ENCODE results near the gene SLC6A1. TPM values are rescaled to one million over a fixed set of nuclear protein-coding genes. Genes with fewer than 3 reads are reported as not detected.

The SLC6A1 gene
- total and polyA plus RNA-seq, 4 donors, result 0.87 to 4.5 (median 1.3) TPM

GRCh38 chr3:10956986-10957385 is 35.6 kb upstream of the SLC6A1 start:
- ATAC-seq (ENCODE audit: insufficient read depth, low FRiP score), result no peak
- Histone ChIP-seq H3K9me3 (ENCODE audit: control insufficient read depth in 4 of 4, insufficient read depth in 3 of 4, low read length in 3 of 4) (peaks cover 0 to 3% (median 0%) of the 10 kb centered on the region in 4 donors), H3K9ac (ENCODE audit: insufficient read depth in 1 of 2, low read length in 2 of 2) (no peak overlapping the region), H3K27ac (ENCODE audit: low read depth in 1 of 2, low read length in 1 of 2) (no peak overlapping the region), H3K4me1 (ENCODE audit: control insufficient read depth in 5 of 5, insufficient read depth in 5 of 5, low read length in 5 of 5) (peaks cover 0 to 10% (median 0%) of the 10 kb centered on the region in 5 donors), H3K4me3 (no peak overlapping the region), H3K27me3 (ENCODE audit: control insufficient read depth in 3 of 3, insufficient read depth in 3 of 3, low read length in 2 of 3) (peaks cover 0 to 14% (median 0%) of the 10 kb centered on the region in 3 donors), H3K36me3 (ENCODE audit: control insufficient read depth in 4 of 4, insufficient read depth in 4 of 4, low read length in 4 of 4) (no peaks in the 10 kb centered on the region)
- 68 to 81% methylated on average over 6 of the region's 6 CpGs for WGBS, 2 donors
- no peak for TF ChIP-seq CTCF (IDR thresholded peaks at IDR 0.05; ENCODE audit: control extremely low read depth, extremely low read depth)
- DNase-seq, result no peak

- no peak overlapping the region for H3K27ac ChIP-seq (ENCODE audit: low read depth in 1 of 2, low read length in 1 of 2)
- H3K9ac ChIP-seq (ENCODE audit: insufficient read depth in 1 of 2, low read length in 2 of 2), result no peak overlapping the region
- TF ChIP-seq CTCF (IDR thresholded peaks at IDR 0.05; ENCODE audit: control extremely low read depth, extremely low read depth), result no peak
- peaks cover 0 to 14% (median 0%) of the 10 kb centered on the region in 3 donors for H3K27me3 ChIP-seq (ENCODE audit: control insufficient read depth in 3 of 3, insufficient read depth in 3 of 3, low read length in 2 of 3)
- H3K36me3 ChIP-seq (ENCODE audit: control insufficient read depth in 4 of 4, insufficient read depth in 4 of 4, low read length in 4 of 4), result no peaks in the 10 kb centered on the region
- WGBS, 2 donors, result 62 to 72% methylated on average over 17 of the region's 17 CpGs
- H3K9me3 ChIP-seq (ENCODE audit: control insufficient read depth in 4 of 4, insufficient read depth in 3 of 4, low read length in 3 of 4), result peaks cover 0 to 3% (median 0%) of the 10 kb centered on the region in 4 donors
- no peak overlapping the region for H3K4me3 ChIP-seq
- H3K4me1 ChIP-seq (ENCODE audit: control insufficient read depth in 5 of 5, insufficient read depth in 5 of 5, low read length in 5 of 5), result peaks cover 0 to 10% (median 0%) of the 10 kb centered on the region in 5 donors
- DNase-seq (peak; percentile 45 to 74 (median 53)), ATAC-seq (ENCODE audit: insufficient read depth, low FRiP score) (peak; percentile 31)
These were observed 34.4 kb upstream of the SLC6A1 start for GRCh38 chr3:10957976-10958749.

- H3K9ac ChIP-seq (ENCODE audit: insufficient read depth in 1 of 2, low read length in 2 of 2), result no peak overlapping the region
- ATAC-seq (ENCODE audit: insufficient read depth, low FRiP score) (no peak), DNase-seq (no peak)
- TF ChIP-seq CTCF (IDR thresholded peaks at IDR 0.05; ENCODE audit: control extremely low read depth, extremely low read depth), result no peak
- no peaks in the 10 kb centered on the region for H3K36me3 ChIP-seq (ENCODE audit: control insufficient read depth in 4 of 4, insufficient read depth in 4 of 4, low read length in 4 of 4)
- H3K27me3 ChIP-seq (ENCODE audit: control insufficient read depth in 3 of 3, insufficient read depth in 3 of 3, low read length in 2 of 3), result peaks cover 0 to 8% (median 0%) of the 10 kb centered on the region in 3 donors
- WGBS, 2 donors, result 92 to 93% methylated on average over 6 of the region's 6 CpGs
- H3K4me1 ChIP-seq (ENCODE audit: control insufficient read depth in 5 of 5, insufficient read depth in 5 of 5, low read length in 5 of 5), result peaks cover 0 to 10% (median 0%) of the 10 kb centered on the region in 5 donors
- H3K27ac ChIP-seq (ENCODE audit: low read depth in 1 of 2, low read length in 1 of 2), result no peak overlapping the region
- H3K9me3 ChIP-seq (ENCODE audit: control insufficient read depth in 4 of 4, insufficient read depth in 3 of 4, low read length in 3 of 4), result no peaks in the 10 kb centered on the region
- no peak overlapping the region for H3K4me3 ChIP-seq
These were observed 32.3 kb upstream of the SLC6A1 start for GRCh38 chr3:10960255-10960654.

All from lung (tissue), 12 donors.